Osteocyte (in vitro differentiated cells): ENCODE measurements around the gene CNOT1. TPM values are rescaled to one million over a fixed set of nuclear protein-coding genes. Genes with fewer than 3 reads are reported as not detected.

Source experiments
- DNase-seq: peaks from one replicate; pipeline ENCODE4 v3.0.0; 2021; ENCODE audit warnings: mixed read lengths; ENCODE audit not compliant: unreplicated experiment; ENCODE audit errors: extremely low spot score
- H3K27ac Mint-ChIP-seq: one replicate; pipeline ENCODE4 v1.8.0; 2021; ENCODE audit warnings: mild to moderate bottlenecking, mixed read lengths; ENCODE audit not compliant: unreplicated experiment
- H3K27me3 Mint-ChIP-seq: one replicate; pipeline ENCODE4 v1.8.0; 2021; ENCODE audit warnings: mixed read lengths; ENCODE audit not compliant: unreplicated experiment
- H3K36me3 Mint-ChIP-seq: one replicate; pipeline ENCODE4 v1.8.0; 2021; ENCODE audit warnings: mixed read lengths; ENCODE audit not compliant: unreplicated experiment
- H3K4me1 Mint-ChIP-seq: one replicate; pipeline ENCODE4 v1.8.0; 2021; ENCODE audit warnings: mixed read lengths; ENCODE audit not compliant: unreplicated experiment
- H3K4me3 Mint-ChIP-seq: one replicate; pipeline ENCODE4 v1.8.0; 2021; ENCODE audit warnings: mild to moderate bottlenecking, moderate library complexity, mixed read lengths; ENCODE audit not compliant: unreplicated experiment
- H3K9me3 Mint-ChIP-seq: one replicate; pipeline ENCODE4 v1.8.0; 2021; ENCODE audit warnings: mixed read lengths; ENCODE audit not compliant: unreplicated experiment
- CTCF ChIP-seq: fragments of 200-600 bp; sonication (generic); IDR thresholded peaks from 2 replicates; pipeline ENCODE4 v1.5.0; 2021; ENCODE audit warnings: antibody characterized with exemption, mild to moderate bottlenecking, moderate library complexity
- total RNA-seq: library from RNA; stranded (reverse); gene quantifications from 2 replicates; pipeline ENCODE4 v1.2.1, GENCODE V29; 2021

CNOT1 gene
- total RNA-seq, 1 donor from 2014 or later, result 122 TPM

GRCh38 chr16:58510097-58510775, 119.4 kb downstream of the CNOT1 start:
- H3K9me3 Mint-ChIP-seq, result no peaks in the 10 kb centered on the region
- no peaks in the 10 kb centered on the region for H3K36me3 Mint-ChIP-seq
- DNase-seq, result peak; percentile 82
- peaks cover 7% of the 10 kb centered on the region for H3K4me1 Mint-ChIP-seq
- no peaks in the 10 kb centered on the region for H3K27me3 Mint-ChIP-seq
- no peak overlapping the region for H3K27ac Mint-ChIP-seq
- TF ChIP-seq CTCF, result no peak
- no peak overlapping the region for H3K4me3 Mint-ChIP-seq

GRCh38 chr16:58509256-58510096, 120.2 kb downstream of the CNOT1 start:
- no peaks in the 10 kb centered on the region for H3K9me3 Mint-ChIP-seq
- no peaks in the 10 kb centered on the region for H3K36me3 Mint-ChIP-seq
- H3K4me1 Mint-ChIP-seq, result peaks cover 2% of the 10 kb centered on the region
- H3K27me3 Mint-ChIP-seq, result no peaks in the 10 kb centered on the region
- H3K27ac Mint-ChIP-seq, result no peak overlapping the region
- no peak for TF ChIP-seq CTCF
- DNase-seq, result peak; percentile 76
- no peak overlapping the region for H3K4me3 Mint-ChIP-seq

- Mint-ChIP-seq H3K9me3 (no peaks in the 10 kb centered on the region), H3K27me3 (no peaks in the 10 kb centered on the region), H3K4me1 (no peaks in the 10 kb centered on the region), H3K4me3 (no peak overlapping the region), H3K27ac (no peak overlapping the region), H3K36me3 (no peaks in the 10 kb centered on the region)
- TF ChIP-seq CTCF, result no peak
- peak; percentile 76 for DNase-seq
Observed at GRCh38 chr16:58508671-58509251, 120.9 kb downstream of the CNOT1 start.

- H3K9me3 Mint-ChIP-seq, result no peaks in the 10 kb centered on the region
- no peaks in the 10 kb centered on the region for H3K4me1 Mint-ChIP-seq
- no peak overlapping the region for H3K4me3 Mint-ChIP-seq
- H3K27me3 Mint-ChIP-seq, result no peaks in the 10 kb centered on the region
- TF ChIP-seq CTCF, result no peak
- H3K27ac Mint-ChIP-seq, result no peak overlapping the region
- DNase-seq, result peak; percentile 53
- no peaks in the 10 kb centered on the region for H3K36me3 Mint-ChIP-seq
Observed at GRCh38 chr16:58507963-58508670, 121.5 kb downstream of the CNOT1 start.
